ENCODE measurements around the gene ZNHIT2. TPM values are rescaled to one million over a fixed set of nuclear protein-coding genes. Genes with fewer than 3 reads are reported as not detected.

ZNHIT2 gene
- total RNA-seq, 2 experiments from 2014 or later, result 11.5 to 32.4 TPM

DNA sequence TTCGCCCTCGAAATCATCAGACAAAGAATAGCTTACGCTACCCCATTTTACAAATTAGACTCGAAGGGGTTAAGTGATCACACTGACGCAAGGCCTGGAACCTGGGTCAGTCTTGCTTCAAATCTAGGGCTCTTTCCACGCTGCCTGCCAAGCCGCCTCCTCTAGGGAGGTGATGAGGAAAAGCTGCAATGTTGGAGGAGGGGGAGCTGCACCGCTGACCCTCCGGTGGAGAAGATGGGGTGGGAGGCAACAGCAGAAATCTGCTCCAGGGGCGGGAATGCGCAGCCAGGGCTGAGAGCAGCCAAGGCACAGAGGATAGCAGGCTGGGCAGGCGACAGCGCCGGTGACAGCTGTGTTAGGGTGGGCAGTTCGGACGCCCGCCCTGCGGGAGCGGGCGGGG lies 16.2 kb upstream of the ZNHIT2 start:
- peak; percentile 50 for DNase-seq (ENCODE audit: low spot score)
- CTCF ChIA-PET (ENCODE audit: unreplicated experiment), result no interaction called here
- intact Hi-C loops (cut with micrococcal nuclease; ENCODE audit: unreplicated experiment), result loop anchor here (5.0 kb wide), 2 partner anchors 34 to 281 kb away; no protein-coding TSS in a partner anchor
- Histone ChIP-seq H3K9me2 (ENCODE audit: insufficient read depth, low read length) (no peaks in the 10 kb centered on the region), H3K27ac (ENCODE audit: low read depth, low read length, poor library complexity, severe bottlenecking) (peak overlapping the region; percentile 98), H3K36me3 (ENCODE audit: insufficient read depth, low read length) (peaks cover 53% of the 10 kb centered on the region), H3K9me3 (ENCODE audit: low read length) (no peaks in the 10 kb centered on the region), H4K20me1 (ENCODE audit: insufficient read depth, low read length) (no peaks in the 10 kb centered on the region), H3K4me1 (ENCODE audit: insufficient read depth, low read length, poor library complexity, severe bottlenecking) (peaks cover 50% of the 10 kb centered on the region), H2AFZ (ENCODE audit: low read length) (no peak overlapping the region), H3K4me2 (ENCODE audit: low read length) (peak overlapping the region; percentile 99), H3K79me2 (ENCODE audit: insufficient read depth, low read depth, low read length) (peaks cover 56% of the 10 kb centered on the region), H3K4me3 (ENCODE audit: low read depth, low read length, poor library complexity, severe bottlenecking) (peak overlapping the region; percentile 98)
- POLR2A ChIA-PET, result interaction anchor here (0.6 to 6.1 kb wide), 4 partner anchors 12 to 286 kb away, joined by 3 to 47 read pairs (median 4); partner anchors contain the start of genes FAU, MRPL49 and SPDYC
- TF ChIP-seq EZH2phosphoT487 (IDR thresholded peaks at IDR 0.05; ENCODE audit: borderline replicate concordance, low read depth, low read length), result no peak
- TF ChIP-seq, protein P1, sequence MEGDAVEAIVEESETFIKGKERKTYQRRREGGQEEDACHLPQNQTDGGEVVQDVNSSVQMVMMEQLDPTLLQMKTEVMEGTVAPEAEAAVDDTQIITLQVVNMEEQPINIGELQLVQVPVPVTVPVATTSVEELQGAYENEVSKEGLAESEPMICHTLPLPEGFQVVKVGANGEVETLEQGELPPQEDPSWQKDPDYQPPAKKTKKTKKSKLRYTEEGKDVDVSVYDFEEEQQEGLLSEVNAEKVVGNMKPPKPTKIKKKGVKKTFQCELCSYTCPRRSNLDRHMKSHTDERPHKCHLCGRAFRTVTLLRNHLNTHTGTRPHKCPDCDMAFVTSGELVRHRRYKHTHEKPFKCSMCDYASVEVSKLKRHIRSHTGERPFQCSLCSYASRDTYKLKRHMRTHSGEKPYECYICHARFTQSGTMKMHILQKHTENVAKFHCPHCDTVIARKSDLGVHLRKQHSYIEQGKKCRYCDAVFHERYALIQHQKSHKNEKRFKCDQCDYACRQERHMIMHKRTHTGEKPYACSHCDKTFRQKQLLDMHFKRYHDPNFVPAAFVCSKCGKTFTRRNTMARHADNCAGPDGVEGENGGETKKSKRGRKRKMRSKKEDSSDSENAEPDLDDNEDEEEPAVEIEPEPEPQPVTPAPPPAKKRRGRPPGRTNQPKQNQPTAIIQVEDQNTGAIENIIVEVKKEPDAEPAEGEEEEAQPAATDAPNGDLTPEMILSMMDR (conservative IDR thresholded peaks at IDR 0.05; ENCODE audit: low read length), result no peak
- BruUV-seq (replicated peaks), result no TSS peak

DNA sequence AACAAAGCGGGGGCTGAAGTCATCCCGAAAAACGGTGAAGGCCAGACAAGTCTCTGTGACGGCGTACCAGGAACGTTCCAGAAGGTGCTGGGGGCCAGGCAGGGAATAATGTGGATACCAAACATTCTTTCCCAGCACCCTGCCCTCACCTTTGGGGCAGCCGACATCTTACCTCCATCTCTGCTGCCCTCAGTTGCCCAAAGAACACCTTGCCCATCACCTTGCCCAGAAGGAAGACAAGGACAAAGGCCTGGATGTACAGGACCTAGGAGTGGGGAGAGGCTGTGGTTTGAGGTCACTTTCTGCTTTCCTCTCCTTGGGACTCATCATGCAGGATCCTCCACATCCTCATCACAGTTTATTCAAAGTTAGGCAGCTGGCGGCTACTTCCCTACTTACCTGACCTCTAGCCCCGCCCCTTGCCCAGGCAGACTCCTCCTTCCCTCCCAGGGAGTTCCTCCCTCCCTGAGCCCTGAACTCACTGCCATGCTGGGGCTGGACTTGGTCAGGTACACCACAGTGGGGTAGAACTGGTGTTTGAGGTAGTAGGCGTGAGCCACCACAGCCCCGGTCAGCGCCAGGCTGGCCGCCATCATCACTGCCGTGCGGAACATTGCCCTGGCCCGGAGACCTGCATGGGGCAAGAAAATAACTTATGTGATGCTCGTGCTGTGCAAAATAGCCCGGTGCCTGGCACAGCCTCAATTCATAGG lies 15.6 kb upstream of the ZNHIT2 start:
- Histone ChIP-seq H3K79me2 (ENCODE audit: insufficient read depth, low read depth, low read length) (peaks cover 56% of the 10 kb centered on the region), H4K20me1 (ENCODE audit: insufficient read depth, low read length) (no peaks in the 10 kb centered on the region), H3K4me3 (ENCODE audit: low read depth, low read length, poor library complexity, severe bottlenecking) (peak overlapping the region; percentile 98), H3K4me1 (ENCODE audit: insufficient read depth, low read length, poor library complexity, severe bottlenecking) (peaks cover 55% of the 10 kb centered on the region), H3K27ac (ENCODE audit: low read depth, low read length, poor library complexity, severe bottlenecking) (peak overlapping the region; percentile 98), H3K36me3 (ENCODE audit: insufficient read depth, low read length) (peaks cover 58% of the 10 kb centered on the region), H3K4me2 (ENCODE audit: low read length) (peak overlapping the region; percentile 99), H2AFZ (ENCODE audit: low read length) (no peak overlapping the region), H3K9me3 (ENCODE audit: low read length) (no peaks in the 10 kb centered on the region), H3K9me2 (ENCODE audit: insufficient read depth, low read length) (no peaks in the 10 kb centered on the region)
- intact Hi-C loops (cut with micrococcal nuclease; ENCODE audit: unreplicated experiment), result loop anchor here (1.0 to 5.0 kb wide), 5 partner anchors 11 to 281 kb away; partner anchors contain the start of genes CAPN1, FAU, MRPL49 and ZNHIT2
- ChIA-PET POLR2A (interaction anchor here (0.6 to 6.1 kb wide), 6 partner anchors 11 to 285 kb away, joined by 3 to 47 read pairs (median 4); partner anchors contain the start of genes FAU, MRPL49, SPDYC and TM7SF2), CTCF (ENCODE audit: unreplicated experiment) (no interaction called here)
- DNase-seq (ENCODE audit: low spot score), result peak; percentile 91
- TF ChIP-seq, protein P1 (conservative IDR thresholded peaks at IDR 0.05; ENCODE audit: low read length), result no peak
- TF ChIP-seq EZH2phosphoT487 (IDR thresholded peaks at IDR 0.05; ENCODE audit: borderline replicate concordance, low read depth, low read length), result no peak
- BruUV-seq (replicated peaks), result TSS peak; percentile 95
